GM23338 (cell line): ENCODE results near the gene RMI1. TPM values are rescaled to one million over a fixed set of nuclear protein-coding genes. Genes with fewer than 3 reads are reported as not detected.

Experiments used
- ATAC-seq: fragments of 200-7000 bp; cut with Tn5 transposase; 3 replicates; pipeline ENCODE4 v1.9.1; 2020
- DNase-seq: peaks from one replicate; pipeline ENCODE4 v3.0.0-alpha.2; 2015; ENCODE audit warnings: low spot score
- H2AFZ ChIP-seq: fragments of 200-600 bp; sonication (generic); 2 replicates; pipeline ENCODE4 v1.8.0; 2016; ENCODE audit warnings: antibody characterized with exemption, mild to moderate bottlenecking, moderate library complexity
- H3F3A ChIP-seq: fragments of 200-600 bp; sonication (generic); replicated peaks from 2 replicates; pipeline ENCODE4 v1.8.0; 2017; ENCODE audit warnings: antibody characterized with exemption, mixed run types, low read depth
- H3K27ac ChIP-seq: fragments of 200-600 bp; sonication (generic); 2 replicates; pipeline ENCODE4 v1.6.1; 2016; ENCODE audit warnings: low read depth
- H3K27me3 ChIP-seq: fragments of 200-600 bp; sonication (generic); 2 replicates; pipeline ENCODE4 v1.8.0; 2016; ENCODE audit warnings: mild to moderate bottlenecking, mixed run types, moderate library complexity; ENCODE audit not compliant: insufficient read depth
- H3K36me3 ChIP-seq: fragments of 200-600 bp; sonication (generic); 2 replicates; pipeline ENCODE4 v1.8.0; 2016; ENCODE audit warnings: mild to moderate bottlenecking; ENCODE audit not compliant: insufficient read depth
- H3K4me1 ChIP-seq: fragments of 200-600 bp; sonication (generic); 2 replicates; pipeline ENCODE4 v1.8.0; 2016; ENCODE audit warnings: mild to moderate bottlenecking, moderate library complexity; ENCODE audit not compliant: insufficient read depth
- H3K4me2 ChIP-seq: fragments of 200-600 bp; sonication (generic); 2 replicates; pipeline ENCODE4 v1.7.1; 2017; ENCODE audit warnings: mixed run types
- H3K4me3 ChIP-seq: fragments of 200-600 bp; sonication (generic); 2 replicates; pipeline ENCODE4 v1.6.1; 2016; ENCODE audit warnings: mixed run types
- H3K79me2 ChIP-seq: fragments of 200-600 bp; sonication (generic); replicated peaks from 2 replicates; pipeline ENCODE4 v1.8.0; 2017; ENCODE audit warnings: mild to moderate bottlenecking; ENCODE audit not compliant: insufficient read depth
- H3K9me2 ChIP-seq: fragments of 200-600 bp; sonication (generic); 2 replicates; pipeline ENCODE4 v1.8.0; 2017; ENCODE audit not compliant: insufficient read depth
- H4K20me1 ChIP-seq: fragments of 200-600 bp; sonication (generic); replicated peaks from 2 replicates; pipeline ENCODE4 v1.8.0; 2017; ENCODE audit warnings: mild to moderate bottlenecking; ENCODE audit not compliant: insufficient read depth
- H3K27ac Mint-ChIP-seq: 2 replicates; pipeline ENCODE4 v1.8.0; 2020; ENCODE audit warnings: inconsistent platforms, mild to moderate bottlenecking, moderate library complexity, mixed read lengths
- H3K27me3 Mint-ChIP-seq: 3 replicates; pipeline ENCODE4 v1.8.0; 2022; ENCODE audit warnings: low read depth, mild to moderate bottlenecking, moderate library complexity, mixed read lengths, inconsistent platforms; ENCODE audit not compliant: insufficient read depth, poor library complexity
- H3K36me3 Mint-ChIP-seq: 3 replicates; pipeline ENCODE4 v1.8.0; 2021; ENCODE audit warnings: low read depth, mild to moderate bottlenecking, inconsistent platforms, moderate library complexity, mixed read lengths
- H3K4me1 Mint-ChIP-seq: 3 replicates; pipeline ENCODE4 v1.8.0; 2020; ENCODE audit warnings: mild to moderate bottlenecking, inconsistent platforms, mixed read lengths
- H3K4me3 Mint-ChIP-seq: 3 replicates; pipeline ENCODE4 v1.8.0; 2021; ENCODE audit warnings: moderate library complexity, mild to moderate bottlenecking, inconsistent platforms, mixed read lengths
- H3K9me3 Mint-ChIP-seq: 3 replicates; pipeline ENCODE4 v1.8.0; 2020; ENCODE audit warnings: moderate library complexity, mild to moderate bottlenecking, inconsistent platforms, mixed read lengths
- CREB1 ChIP-seq: fragments of 250-450 bp; sonication (Bioruptor Pico); IDR thresholded peaks from 2 replicates; pipeline ENCODE4 v1.5.0; 2020; ENCODE audit warnings: low read depth, mild to moderate bottlenecking, moderate library complexity
- EZH2 ChIP-seq: fragments of 200-600 bp; sonication (generic); IDR thresholded peaks from one replicate; pipeline ENCODE4 v1.8.0; 2017; ENCODE audit warnings: antibody characterized with exemption, mild to moderate bottlenecking, low read depth; ENCODE audit not compliant: unreplicated experiment
- EZH2phosphoT487 ChIP-seq: fragments of 200-600 bp; sonication (generic); IDR thresholded peaks from one replicate; pipeline ENCODE4 v1.8.1; 2018; ENCODE audit warnings: antibody characterized with exemption; ENCODE audit not compliant: unreplicated experiment
- JUNB ChIP-seq: IDR thresholded peaks from one replicate; pipeline ENCODE4 v1.6.1; 2016; ENCODE audit warnings: antibody characterized with exemption; ENCODE audit not compliant: unreplicated experiment
- NANOG ChIP-seq: IDR thresholded peaks from 2 replicates; pipeline ENCODE4 v1.6.1; 2016; ENCODE audit warnings: antibody characterized with exemption, borderline replicate concordance
- POLR2AphosphoS5 ChIP-seq: IDR thresholded peaks from 2 replicates; pipeline ENCODE4 v1.6.1; 2016; ENCODE audit warnings: antibody characterized with exemption, low read depth
- STAT1 ChIP-seq: IDR thresholded peaks from one replicate; pipeline ENCODE4 v1.6.1; 2016; ENCODE audit warnings: antibody characterized with exemption; ENCODE audit not compliant: unreplicated experiment
- ZNF114 ChIP-seq: fragments of 250-450 bp; sonication (Bioruptor Pico); IDR thresholded peaks from 2 replicates; pipeline ENCODE4 v1.5.0; 2020; ENCODE audit warnings: mild to moderate bottlenecking, moderate library complexity
- ZNF331 ChIP-seq: fragments of 250-450 bp; sonication (Bioruptor Pico); IDR thresholded peaks from 2 replicates; pipeline ENCODE4 v1.5.0; 2020; ENCODE audit warnings: low read depth, mild to moderate bottlenecking, moderate library complexity
- polyA plus RNA-seq: library from polyadenylated mRNA; unstranded; fragments of >200 nt; fragmentation: Nextera tagmentation; extraction: Ambion mirVana; gene quantifications from 2 replicates; pipeline ENCODE4 v1.2.1, GENCODE V29; 2016
- total RNA-seq: library from RNA; depleted of rRNA; stranded (reverse); fragments of >200 nt; shearing (Covaris generic); gene quantifications from 2 replicates; pipeline ENCODE4 v1.2.3, GENCODE V29; 2014
- TF ChIP-seq, protein P1 (sequence below), 2 experiments: fragments of 200-600 bp in 1 of 2; sonication (generic) in 1 of 2; conservative IDR thresholded peaks; 2 replicates each; pipeline versions ENCODE4 v1.5.1 to v1.6.1; 2016 to 2017; ENCODE audit warnings: antibody characterized with exemption in 2 of 2, low read depth in 2 of 2, mild to moderate bottlenecking in 2 of 2, moderate library complexity in 1 of 2
- TF ChIP-seq, protein P2 (sequence below): fragments of 250-450 bp; sonication (Bioruptor Pico); IDR thresholded peaks from 2 replicates; pipeline ENCODE4 v1.5.0; 2020; ENCODE audit warnings: mild to moderate bottlenecking, moderate library complexity
- TF ChIP-seq, protein P3 (sequence below): IDR thresholded peaks from 2 replicates; pipeline ENCODE4 v1.6.1; 2016; ENCODE audit warnings: antibody characterized with exemption
- TF ChIP-seq, protein P4 (sequence below): IDR thresholded peaks from one replicate; pipeline ENCODE4 v1.6.1; 2018; ENCODE audit warnings: antibody characterized with exemption; ENCODE audit not compliant: unreplicated experiment

The RMI1 gene
- total and polyA plus RNA-seq, 2 experiments from 2014 or later: 16.9 to 36.1 TPM

DNA sequence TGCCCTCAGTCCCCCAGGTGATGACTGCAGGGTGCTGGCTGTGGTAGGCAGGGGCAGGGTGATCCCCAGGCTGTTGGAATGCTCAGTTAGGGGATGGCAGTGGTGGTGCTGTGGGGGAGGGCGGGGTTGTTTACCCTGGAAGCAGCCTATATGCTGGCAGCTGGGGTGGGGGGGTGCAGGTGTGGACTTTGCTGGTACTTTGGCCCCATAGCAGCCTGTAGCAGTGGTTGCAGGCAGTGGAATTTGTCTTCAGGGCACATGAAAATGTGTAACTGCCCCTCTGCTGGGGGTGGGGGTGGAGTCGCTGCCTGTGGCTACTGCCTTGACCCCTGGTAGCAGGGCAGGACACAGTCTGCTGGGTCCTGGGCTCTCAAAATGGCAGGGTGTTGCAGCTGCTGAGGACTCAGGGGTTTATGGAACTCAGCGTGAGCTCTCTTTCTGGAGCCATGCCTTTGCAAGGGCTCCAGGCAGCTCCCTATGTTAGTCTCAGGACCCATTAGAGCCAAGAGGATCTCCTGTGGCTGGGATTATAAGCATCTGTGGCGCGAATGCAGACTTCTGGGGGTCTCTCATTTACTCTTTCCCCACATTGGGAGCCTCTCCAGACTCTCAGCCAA, 65.0 kb downstream of the RMI1 start:
- no peak overlapping the region for H3K4me3 Mint-ChIP-seq
- H3K4me3 ChIP-seq: no peak overlapping the region

More for the DNA sequence above, 65.0 kb downstream of the RMI1 start:
- Mint-ChIP-seq H3K4me1 (no peaks in the 10 kb centered on the region; the same call in 2 of the 3 replicates), H3K27me3 (peaks cover 3% of the 10 kb centered on the region), H3K36me3 (peaks cover 13% of the 10 kb centered on the region; the same call in 1 of the 3 replicates), H3K27ac (no peak overlapping the region), H3K9me3 (peaks cover 28% of the 10 kb centered on the region)
- TF ChIP-seq JUNB (no peak), EZH2phosphoT487 (no peak), STAT1 (no peak), EZH2 (no peak), ZNF114 (CRISPR knock-in tag) (no peak), ZNF331 (CRISPR knock-in tag) (no peak), POLR2AphosphoS5 (no peak), NANOG (no peak), CREB1 (CRISPR knock-in tag) (no peak)
- TF ChIP-seq, protein P1, sequence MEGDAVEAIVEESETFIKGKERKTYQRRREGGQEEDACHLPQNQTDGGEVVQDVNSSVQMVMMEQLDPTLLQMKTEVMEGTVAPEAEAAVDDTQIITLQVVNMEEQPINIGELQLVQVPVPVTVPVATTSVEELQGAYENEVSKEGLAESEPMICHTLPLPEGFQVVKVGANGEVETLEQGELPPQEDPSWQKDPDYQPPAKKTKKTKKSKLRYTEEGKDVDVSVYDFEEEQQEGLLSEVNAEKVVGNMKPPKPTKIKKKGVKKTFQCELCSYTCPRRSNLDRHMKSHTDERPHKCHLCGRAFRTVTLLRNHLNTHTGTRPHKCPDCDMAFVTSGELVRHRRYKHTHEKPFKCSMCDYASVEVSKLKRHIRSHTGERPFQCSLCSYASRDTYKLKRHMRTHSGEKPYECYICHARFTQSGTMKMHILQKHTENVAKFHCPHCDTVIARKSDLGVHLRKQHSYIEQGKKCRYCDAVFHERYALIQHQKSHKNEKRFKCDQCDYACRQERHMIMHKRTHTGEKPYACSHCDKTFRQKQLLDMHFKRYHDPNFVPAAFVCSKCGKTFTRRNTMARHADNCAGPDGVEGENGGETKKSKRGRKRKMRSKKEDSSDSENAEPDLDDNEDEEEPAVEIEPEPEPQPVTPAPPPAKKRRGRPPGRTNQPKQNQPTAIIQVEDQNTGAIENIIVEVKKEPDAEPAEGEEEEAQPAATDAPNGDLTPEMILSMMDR (conservative IDR thresholded peaks at IDR 0.05; ENCODE audit: low read depth in 2 of 2): no peak
- TF ChIP-seq, protein P2, sequence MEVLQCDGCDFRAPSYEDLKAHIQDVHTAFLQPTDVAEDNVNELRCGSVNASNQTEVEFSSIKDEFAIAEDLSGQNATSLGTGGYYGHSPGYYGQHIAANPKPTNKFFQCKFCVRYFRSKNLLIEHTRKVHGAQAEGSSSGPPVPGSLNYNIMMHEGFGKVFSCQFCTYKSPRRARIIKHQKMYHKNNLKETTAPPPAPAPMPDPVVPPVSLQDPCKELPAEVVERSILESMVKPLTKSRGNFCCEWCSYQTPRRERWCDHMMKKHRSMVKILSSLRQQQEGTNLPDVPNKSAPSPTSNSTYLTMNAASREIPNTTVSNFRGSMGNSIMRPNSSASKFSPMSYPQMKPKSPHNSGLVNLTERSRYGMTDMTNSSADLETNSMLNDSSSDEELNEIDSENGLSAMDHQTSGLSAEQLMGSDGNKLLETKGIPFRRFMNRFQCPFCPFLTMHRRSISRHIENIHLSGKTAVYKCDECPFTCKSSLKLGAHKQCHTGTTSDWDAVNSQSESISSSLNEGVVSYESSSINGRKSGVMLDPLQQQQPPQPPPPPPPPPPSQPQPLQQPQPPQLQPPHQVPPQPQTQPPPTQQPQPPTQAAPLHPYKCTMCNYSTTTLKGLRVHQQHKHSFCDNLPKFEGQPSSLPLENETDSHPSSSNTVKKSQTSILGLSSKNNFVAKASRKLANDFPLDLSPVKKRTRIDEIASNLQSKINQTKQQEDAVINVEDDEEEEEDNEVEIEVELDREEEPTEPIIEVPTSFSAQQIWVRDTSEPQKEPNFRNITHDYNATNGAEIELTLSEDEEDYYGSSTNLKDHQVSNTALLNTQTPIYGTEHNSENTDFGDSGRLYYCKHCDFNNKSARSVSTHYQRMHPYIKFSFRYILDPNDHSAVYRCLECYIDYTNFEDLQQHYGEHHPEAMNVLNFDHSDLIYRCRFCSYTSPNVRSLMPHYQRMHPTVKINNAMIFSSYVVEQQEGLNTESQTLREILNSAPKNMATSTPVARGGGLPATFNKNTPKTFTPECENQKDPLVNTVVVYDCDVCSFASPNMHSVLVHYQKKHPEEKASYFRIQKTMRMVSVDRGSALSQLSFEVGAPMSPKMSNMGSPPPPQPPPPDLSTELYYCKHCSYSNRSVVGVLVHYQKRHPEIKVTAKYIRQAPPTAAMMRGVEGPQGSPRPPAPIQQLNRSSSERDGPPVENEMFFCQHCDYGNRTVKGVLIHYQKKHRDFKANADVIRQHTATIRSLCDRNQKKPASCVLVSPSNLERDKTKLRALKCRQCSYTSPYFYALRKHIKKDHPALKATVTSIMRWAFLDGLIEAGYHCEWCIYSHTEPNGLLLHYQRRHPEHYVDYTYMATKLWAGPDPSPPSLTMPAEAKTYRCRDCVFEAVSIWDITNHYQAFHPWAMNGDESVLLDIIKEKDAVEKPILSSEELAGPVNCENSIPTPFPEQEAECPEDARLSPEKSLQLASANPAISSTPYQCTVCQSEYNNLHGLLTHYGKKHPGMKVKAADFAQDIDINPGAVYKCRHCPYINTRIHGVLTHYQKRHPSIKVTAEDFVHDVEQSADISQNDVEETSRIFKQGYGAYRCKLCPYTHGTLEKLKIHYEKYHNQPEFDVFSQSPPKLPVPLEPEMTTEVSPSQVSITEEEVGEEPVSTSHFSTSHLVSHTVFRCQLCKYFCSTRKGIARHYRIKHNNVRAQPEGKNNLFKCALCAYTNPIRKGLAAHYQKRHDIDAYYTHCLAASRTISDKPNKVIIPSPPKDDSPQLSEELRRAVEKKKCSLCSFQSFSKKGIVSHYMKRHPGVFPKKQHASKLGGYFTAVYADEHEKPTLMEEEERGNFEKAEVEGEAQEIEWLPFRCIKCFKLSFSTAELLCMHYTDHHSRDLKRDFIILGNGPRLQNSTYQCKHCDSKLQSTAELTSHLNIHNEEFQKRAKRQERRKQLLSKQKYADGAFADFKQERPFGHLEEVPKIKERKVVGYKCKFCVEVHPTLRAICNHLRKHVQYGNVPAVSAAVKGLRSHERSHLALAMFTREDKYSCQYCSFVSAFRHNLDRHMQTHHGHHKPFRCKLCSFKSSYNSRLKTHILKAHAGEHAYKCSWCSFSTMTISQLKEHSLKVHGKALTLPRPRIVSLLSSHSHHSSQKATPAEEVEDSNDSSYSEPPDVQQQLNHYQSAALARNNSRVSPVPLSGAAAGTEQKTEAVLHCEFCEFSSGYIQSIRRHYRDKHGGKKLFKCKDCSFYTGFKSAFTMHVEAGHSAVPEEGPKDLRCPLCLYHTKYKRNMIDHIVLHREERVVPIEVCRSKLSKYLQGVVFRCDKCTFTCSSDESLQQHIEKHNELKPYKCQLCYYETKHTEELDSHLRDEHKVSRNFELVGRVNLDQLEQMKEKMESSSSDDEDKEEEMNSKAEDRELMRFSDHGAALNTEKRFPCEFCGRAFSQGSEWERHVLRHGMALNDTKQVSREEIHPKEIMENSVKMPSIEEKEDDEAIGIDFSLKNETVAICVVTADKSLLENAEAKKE (CRISPR knock-in tag): no peak
- TF ChIP-seq, protein P3, sequence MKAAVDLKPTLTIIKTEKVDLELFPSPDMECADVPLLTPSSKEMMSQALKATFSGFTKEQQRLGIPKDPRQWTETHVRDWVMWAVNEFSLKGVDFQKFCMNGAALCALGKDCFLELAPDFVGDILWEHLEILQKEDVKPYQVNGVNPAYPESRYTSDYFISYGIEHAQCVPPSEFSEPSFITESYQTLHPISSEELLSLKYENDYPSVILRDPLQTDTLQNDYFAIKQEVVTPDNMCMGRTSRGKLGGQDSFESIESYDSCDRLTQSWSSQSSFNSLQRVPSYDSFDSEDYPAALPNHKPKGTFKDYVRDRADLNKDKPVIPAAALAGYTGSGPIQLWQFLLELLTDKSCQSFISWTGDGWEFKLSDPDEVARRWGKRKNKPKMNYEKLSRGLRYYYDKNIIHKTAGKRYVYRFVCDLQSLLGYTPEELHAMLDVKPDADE: no peak
- TF ChIP-seq, protein P4, sequence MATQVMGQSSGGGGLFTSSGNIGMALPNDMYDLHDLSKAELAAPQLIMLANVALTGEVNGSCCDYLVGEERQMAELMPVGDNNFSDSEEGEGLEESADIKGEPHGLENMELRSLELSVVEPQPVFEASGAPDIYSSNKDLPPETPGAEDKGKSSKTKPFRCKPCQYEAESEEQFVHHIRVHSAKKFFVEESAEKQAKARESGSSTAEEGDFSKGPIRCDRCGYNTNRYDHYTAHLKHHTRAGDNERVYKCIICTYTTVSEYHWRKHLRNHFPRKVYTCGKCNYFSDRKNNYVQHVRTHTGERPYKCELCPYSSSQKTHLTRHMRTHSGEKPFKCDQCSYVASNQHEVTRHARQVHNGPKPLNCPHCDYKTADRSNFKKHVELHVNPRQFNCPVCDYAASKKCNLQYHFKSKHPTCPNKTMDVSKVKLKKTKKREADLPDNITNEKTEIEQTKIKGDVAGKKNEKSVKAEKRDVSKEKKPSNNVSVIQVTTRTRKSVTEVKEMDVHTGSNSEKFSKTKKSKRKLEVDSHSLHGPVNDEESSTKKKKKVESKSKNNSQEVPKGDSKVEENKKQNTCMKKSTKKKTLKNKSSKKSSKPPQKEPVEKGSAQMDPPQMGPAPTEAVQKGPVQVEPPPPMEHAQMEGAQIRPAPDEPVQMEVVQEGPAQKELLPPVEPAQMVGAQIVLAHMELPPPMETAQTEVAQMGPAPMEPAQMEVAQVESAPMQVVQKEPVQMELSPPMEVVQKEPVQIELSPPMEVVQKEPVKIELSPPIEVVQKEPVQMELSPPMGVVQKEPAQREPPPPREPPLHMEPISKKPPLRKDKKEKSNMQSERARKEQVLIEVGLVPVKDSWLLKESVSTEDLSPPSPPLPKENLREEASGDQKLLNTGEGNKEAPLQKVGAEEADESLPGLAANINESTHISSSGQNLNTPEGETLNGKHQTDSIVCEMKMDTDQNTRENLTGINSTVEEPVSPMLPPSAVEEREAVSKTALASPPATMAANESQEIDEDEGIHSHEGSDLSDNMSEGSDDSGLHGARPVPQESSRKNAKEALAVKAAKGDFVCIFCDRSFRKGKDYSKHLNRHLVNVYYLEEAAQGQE: no peak
- ATAC-seq (peak; percentile 65), DNase-seq (no peak)
- Histone ChIP-seq H4K20me1 (no peaks in the 10 kb centered on the region), H3K9me2 (no peaks in the 10 kb centered on the region), H3K27me3 (no peaks in the 10 kb centered on the region), H2AFZ (peak overlapping the region; percentile 94), H3K4me2 (no peak overlapping the region), H3K4me1 (no peaks in the 10 kb centered on the region), H3F3A (no peaks in the 10 kb centered on the region), H3K79me2 (no peaks in the 10 kb centered on the region), H3K36me3 (no peaks in the 10 kb centered on the region), H3K27ac (no peak overlapping the region)
